Measurements from ENCODE around the gene CIDEB.

- TF ChIP-seq, protein P1, sequence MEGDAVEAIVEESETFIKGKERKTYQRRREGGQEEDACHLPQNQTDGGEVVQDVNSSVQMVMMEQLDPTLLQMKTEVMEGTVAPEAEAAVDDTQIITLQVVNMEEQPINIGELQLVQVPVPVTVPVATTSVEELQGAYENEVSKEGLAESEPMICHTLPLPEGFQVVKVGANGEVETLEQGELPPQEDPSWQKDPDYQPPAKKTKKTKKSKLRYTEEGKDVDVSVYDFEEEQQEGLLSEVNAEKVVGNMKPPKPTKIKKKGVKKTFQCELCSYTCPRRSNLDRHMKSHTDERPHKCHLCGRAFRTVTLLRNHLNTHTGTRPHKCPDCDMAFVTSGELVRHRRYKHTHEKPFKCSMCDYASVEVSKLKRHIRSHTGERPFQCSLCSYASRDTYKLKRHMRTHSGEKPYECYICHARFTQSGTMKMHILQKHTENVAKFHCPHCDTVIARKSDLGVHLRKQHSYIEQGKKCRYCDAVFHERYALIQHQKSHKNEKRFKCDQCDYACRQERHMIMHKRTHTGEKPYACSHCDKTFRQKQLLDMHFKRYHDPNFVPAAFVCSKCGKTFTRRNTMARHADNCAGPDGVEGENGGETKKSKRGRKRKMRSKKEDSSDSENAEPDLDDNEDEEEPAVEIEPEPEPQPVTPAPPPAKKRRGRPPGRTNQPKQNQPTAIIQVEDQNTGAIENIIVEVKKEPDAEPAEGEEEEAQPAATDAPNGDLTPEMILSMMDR (IDR thresholded peaks at IDR 0.05; ENCODE audit: poor library complexity, severe bottlenecking), result no peak
- TF ChIP-seq EZH2 (IDR thresholded peaks at IDR 0.05; ENCODE audit: borderline replicate concordance, insufficient read depth, low read length, poor library complexity, severe bottlenecking) (no peak), TAF1 (IDR thresholded peaks at IDR 0.05; ENCODE audit: low read depth) (no peak)
These were observed 6.1 kb upstream of the CIDEB start for GRCh38 chr14:24313913-24314312.

Measured in neural cell (in vitro differentiated cells).